PFSK-1 (cell line): Measurements from ENCODE around the gene NSUN6. TPM values are rescaled to one million over a fixed set of nuclear protein-coding genes. Genes with fewer than 3 reads are reported as not detected.

Experiments
- FOXP2 ChIP-seq: optimal IDR thresholded peaks from 2 replicates; pipeline ENCODE3; 2011; ENCODE audit warnings: borderline replicate concordance, control low read depth, inconsistent platforms; ENCODE audit not compliant: insufficient read depth; ENCODE audit errors: extremely low read length, extremely low read depth
- POLR2AphosphoS5 ChIP-seq: IDR thresholded peaks from 2 replicates; pipeline ENCODE4 v1.6.1; 2012; ENCODE audit warnings: low read depth, mild to moderate bottlenecking, control low read depth, low read length, moderate library complexity
- SIN3A ChIP-seq: IDR thresholded peaks from 2 replicates; pipeline ENCODE4 v1.6.1; 2012; ENCODE audit warnings: mild to moderate bottlenecking, low read length, moderate library complexity, borderline replicate concordance; ENCODE audit not compliant: insufficient read depth
- TAF1 ChIP-seq: IDR thresholded peaks from 2 replicates; pipeline ENCODE4 v1.6.1; 2012; ENCODE audit warnings: low read length, control low read depth, borderline replicate concordance; ENCODE audit not compliant: insufficient read depth
- polyA plus RNA-seq: library from polyadenylated mRNA; unstranded; fragments of >200 nt; gene quantifications from one replicate; pipeline ENCODE4 v1.2.1, GENCODE V29; 2012; ENCODE audit warnings: low read depth, missing spikeins; ENCODE audit not compliant: insufficient read length
- TF ChIP-seq, protein P1 (sequence below), 2 experiments: IDR thresholded peaks; 2 replicates each; pipeline versions ENCODE4 v1.6.1 to v1.8.0; 2011 to 2012; ENCODE audit warnings: low read depth in 2 of 2, low read length in 2 of 2, control low read depth in 1 of 2, inconsistent platforms in 1 of 2, mild to moderate bottlenecking in 1 of 2, moderate library complexity in 1 of 2; ENCODE audit not compliant: insufficient read depth in 1 of 2

Gene NSUN6, protein sequence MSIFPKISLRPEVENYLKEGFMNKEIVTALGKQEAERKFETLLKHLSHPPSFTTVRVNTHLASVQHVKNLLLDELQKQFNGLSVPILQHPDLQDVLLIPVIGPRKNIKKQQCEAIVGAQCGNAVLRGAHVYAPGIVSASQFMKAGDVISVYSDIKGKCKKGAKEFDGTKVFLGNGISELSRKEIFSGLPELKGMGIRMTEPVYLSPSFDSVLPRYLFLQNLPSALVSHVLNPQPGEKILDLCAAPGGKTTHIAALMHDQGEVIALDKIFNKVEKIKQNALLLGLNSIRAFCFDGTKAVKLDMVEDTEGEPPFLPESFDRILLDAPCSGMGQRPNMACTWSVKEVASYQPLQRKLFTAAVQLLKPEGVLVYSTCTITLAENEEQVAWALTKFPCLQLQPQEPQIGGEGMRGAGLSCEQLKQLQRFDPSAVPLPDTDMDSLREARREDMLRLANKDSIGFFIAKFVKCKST
- 5.0 TPM for polyA plus RNA-seq

DNA sequence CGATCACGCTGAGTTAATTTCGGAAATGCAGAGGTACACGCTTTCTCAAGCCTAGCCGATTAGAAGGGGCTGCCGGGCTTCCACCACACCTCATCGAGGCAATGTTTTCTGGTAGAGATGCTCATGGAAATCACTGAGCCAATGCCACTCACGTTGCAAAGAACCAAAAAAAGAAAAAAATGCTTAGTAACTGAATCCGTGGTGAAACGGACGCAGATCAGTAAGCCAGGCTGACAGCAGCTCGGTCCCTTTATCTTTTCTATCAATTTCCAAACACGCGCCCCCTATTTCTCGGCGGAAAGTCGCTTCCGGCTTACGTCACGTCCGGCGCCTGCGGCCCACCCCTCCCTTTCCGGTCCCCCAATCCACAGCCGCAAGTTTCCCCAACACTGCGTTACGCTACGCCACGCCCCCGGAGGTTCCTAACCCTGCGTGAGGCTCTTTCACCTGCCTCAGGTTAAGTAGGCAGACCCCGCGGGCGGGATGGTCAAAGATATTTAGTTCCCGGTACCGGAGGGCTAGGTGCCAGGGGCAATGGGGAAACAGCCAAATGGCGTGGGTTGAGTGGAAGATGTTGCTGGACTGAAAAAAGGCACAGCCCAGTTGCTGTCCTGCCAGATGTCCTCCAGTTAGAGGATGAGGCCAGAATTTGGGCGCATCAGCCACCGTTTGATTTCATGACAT lies at the start of gene NSUN6:
Gene NSUN6, minus strand, starts transcription at position 264 of the 684 bp plus-strand sequence. CDS start 384 bp downstream, outside the sequence.
- TF ChIP-seq POLR2AphosphoS5 (peak; percentile 80), SIN3A (peak; percentile 59; the same call in 1 of the 2 replicates), FOXP2 (no peak), TAF1 (peak; percentile 27; the same call in 1 of the 2 replicates)
- TF ChIP-seq, protein P1, sequence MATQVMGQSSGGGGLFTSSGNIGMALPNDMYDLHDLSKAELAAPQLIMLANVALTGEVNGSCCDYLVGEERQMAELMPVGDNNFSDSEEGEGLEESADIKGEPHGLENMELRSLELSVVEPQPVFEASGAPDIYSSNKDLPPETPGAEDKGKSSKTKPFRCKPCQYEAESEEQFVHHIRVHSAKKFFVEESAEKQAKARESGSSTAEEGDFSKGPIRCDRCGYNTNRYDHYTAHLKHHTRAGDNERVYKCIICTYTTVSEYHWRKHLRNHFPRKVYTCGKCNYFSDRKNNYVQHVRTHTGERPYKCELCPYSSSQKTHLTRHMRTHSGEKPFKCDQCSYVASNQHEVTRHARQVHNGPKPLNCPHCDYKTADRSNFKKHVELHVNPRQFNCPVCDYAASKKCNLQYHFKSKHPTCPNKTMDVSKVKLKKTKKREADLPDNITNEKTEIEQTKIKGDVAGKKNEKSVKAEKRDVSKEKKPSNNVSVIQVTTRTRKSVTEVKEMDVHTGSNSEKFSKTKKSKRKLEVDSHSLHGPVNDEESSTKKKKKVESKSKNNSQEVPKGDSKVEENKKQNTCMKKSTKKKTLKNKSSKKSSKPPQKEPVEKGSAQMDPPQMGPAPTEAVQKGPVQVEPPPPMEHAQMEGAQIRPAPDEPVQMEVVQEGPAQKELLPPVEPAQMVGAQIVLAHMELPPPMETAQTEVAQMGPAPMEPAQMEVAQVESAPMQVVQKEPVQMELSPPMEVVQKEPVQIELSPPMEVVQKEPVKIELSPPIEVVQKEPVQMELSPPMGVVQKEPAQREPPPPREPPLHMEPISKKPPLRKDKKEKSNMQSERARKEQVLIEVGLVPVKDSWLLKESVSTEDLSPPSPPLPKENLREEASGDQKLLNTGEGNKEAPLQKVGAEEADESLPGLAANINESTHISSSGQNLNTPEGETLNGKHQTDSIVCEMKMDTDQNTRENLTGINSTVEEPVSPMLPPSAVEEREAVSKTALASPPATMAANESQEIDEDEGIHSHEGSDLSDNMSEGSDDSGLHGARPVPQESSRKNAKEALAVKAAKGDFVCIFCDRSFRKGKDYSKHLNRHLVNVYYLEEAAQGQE (IDR thresholded peaks at IDR 0.05; ENCODE audit: insufficient read depth in 1 of 2, low read depth in 2 of 2, low read length in 2 of 2), result no peak; a peak in 1 of 4 replicates

DNA sequence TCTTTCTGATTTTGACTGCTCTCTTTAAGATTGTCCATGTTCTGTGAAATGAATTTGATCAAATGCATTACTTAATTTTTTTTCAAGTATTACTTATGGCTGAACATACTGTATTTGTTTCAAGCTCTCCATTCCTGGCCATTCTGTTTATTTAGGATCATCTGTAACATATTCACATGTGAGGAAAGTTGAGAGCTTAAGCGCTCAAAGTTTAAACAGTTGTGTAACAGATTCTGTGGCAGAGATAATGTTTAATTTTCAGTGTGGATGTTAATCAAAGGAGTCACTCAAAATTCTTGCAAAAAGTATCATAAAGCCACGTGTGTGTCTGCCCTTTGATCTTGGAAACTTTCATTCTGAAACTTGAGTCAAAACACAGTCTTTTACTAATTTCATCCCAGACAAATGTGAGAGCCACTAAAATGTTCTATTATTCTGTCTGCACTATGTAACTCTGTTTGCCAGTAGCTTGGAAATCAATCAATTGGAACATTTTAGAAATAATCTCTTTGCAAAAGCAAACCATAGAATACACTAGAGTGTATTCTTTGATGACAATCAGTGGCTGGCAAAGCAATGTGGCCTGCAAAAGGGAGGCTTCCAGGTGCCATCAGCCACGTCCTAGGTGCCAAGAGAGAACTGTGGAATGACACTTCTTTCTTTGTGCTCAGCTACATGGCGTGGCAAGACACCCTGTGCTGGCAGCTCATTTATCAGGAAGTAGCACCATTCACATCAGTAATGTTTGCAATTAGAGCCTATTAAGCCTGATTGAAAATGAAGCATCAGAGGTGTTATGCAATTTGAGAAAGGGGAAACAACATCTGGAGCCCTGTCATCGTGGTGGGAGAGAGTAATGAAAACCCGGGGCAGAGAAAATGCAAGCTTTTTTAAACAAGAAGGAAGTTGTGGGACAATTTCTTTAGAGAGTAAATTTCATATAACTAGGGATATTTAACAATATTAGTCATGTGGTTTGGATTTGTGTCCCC lies 48.8 kb upstream of the NSUN6 start:
- TF ChIP-seq TAF1 (no peak), SIN3A (no peak), POLR2AphosphoS5 (no peak), FOXP2 (no peak)
- TF ChIP-seq, protein P1 (IDR thresholded peaks at IDR 0.05; ENCODE audit: insufficient read depth in 1 of 2, low read depth in 2 of 2, low read length in 2 of 2), result no peak

DNA sequence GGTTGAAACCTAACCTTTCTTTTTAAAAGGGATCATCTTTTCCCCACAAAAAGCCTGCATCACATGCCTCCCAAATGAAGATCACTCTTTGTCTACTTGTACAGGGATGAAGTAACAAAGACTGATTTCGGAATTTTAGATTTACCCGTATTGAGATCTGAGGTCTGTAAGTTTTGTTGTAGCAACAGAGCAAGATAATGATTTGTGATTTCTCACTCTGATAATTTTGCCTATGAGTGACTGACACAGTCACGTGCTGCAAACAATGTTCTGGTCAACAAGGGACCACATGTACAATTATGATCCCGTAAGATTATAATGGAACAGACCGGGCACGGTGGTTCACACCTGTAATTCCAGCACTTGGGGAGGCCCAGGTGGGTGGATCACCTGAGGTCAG lies 39.2 kb upstream of the NSUN6 start:
- TF ChIP-seq, protein P1 (IDR thresholded peaks at IDR 0.05; ENCODE audit: insufficient read depth in 1 of 2, low read depth in 2 of 2, low read length in 2 of 2), result no peak
- TF ChIP-seq TAF1 (no peak), FOXP2 (no peak), SIN3A (no peak)

DNA sequence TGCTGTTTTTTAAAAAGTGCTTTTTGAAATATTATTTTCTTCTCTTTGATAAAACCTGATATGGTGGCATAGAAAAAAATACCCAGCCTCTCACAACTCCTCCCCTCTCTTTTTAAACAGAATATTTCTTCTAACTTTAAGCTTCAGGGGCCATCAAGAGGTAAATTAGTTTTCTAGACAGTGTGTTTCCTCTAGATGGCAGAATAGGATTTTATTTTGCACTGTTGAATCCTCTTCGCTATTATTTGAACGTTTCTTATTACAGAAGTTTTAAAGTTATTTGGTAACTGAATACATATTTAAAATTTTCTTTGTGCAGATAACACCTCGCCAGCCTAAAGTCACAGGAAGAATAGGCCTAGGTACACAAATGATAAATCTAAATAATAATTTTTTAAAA lies 38.1 kb upstream of the NSUN6 start:
- TF ChIP-seq POLR2AphosphoS5 (no peak), FOXP2 (no peak), SIN3A (no peak), TAF1 (no peak)
- TF ChIP-seq, protein P1 (IDR thresholded peaks at IDR 0.05; ENCODE audit: insufficient read depth in 1 of 2, low read depth in 2 of 2, low read length in 2 of 2), result no peak
